Measurements from ENCODE around the gene ACSL6. TPM values are rescaled to one million over a fixed set of nuclear protein-coding genes. Genes with fewer than 3 reads are reported as not detected.

Gene ACSL6
- total RNA-seq, 1 donor from 2014 or later = 3.1 TPM

DNA sequence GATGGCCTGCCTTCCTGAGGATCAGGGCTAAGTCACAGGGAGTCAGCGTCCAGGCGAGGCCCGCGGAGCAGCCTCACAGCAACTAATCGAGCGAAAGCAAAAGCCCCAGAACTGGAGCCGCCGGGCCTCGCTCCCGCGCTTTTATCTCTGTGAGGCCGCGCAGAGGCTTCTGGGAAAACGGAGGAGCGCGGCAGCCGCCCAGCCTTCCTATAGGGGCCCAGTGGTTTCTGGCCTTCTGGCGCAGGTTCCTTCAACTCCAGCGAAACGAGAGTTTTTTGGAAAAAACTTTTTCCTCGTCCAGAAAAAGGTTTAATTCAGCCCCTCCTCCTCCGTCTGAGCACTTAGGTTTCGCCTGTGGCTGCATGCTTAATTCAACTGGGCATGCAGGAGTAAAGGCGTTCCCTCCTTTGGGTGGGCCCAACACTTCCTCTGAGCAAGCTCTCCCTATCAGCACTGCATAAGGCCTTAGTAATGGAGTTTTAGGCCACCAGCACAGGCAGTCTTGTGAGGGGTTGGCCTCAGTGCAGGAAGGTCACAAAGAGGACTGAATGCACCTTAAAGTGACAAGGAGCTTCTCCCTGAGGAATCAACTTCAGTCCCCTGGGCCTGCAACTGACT is 65.8 kb downstream of the ACSL6 start, which contains the start of gene MEIKIN:
Gene MEIKIN, minus strand, starts transcription at position 113 of the 618 bp plus-strand sequence. CDS start 158 bp downstream, outside the sequence.
- no peaks in the 10 kb centered on the region for H3K27me3 ChIP-seq (ENCODE audit: control insufficient read depth in 3 of 3, insufficient read depth in 3 of 3, low read length in 3 of 3)
- no peak within 1 kb of the TSS for H3K4me3 ChIP-seq (ENCODE audit: low read length in 3 of 3)
- no peaks in the 10 kb centered on the region for H3K36me3 ChIP-seq (ENCODE audit: control insufficient read depth in 3 of 3, insufficient read depth in 3 of 3, low read length in 3 of 3)
- no peak within 1 kb of the TSS for H3K27ac ChIP-seq (ENCODE audit: low read depth, low read length)
- H3K4me1 ChIP-seq (ENCODE audit: control insufficient read depth in 3 of 3, insufficient read depth in 3 of 3, low read length in 3 of 3) = no peaks in the 10 kb centered on the region
- H3K9me3 ChIP-seq (ENCODE audit: control insufficient read depth in 3 of 3, low read length in 3 of 3) = no peaks in the 10 kb centered on the region
- H3K9ac ChIP-seq (ENCODE audit: low read depth in 1 of 3, low read length in 3 of 3) = no peak within 1 kb of the TSS

- H3K36me3 ChIP-seq (ENCODE audit: control insufficient read depth in 3 of 3, insufficient read depth in 3 of 3, low read length in 3 of 3) = no peaks in the 10 kb centered on the region
- H3K4me1 ChIP-seq (ENCODE audit: control insufficient read depth in 3 of 3, insufficient read depth in 3 of 3, low read length in 3 of 3) = no peaks in the 10 kb centered on the region
- H3K9ac ChIP-seq (ENCODE audit: low read depth in 1 of 3, low read length in 3 of 3) = no peak overlapping the region
- no peak overlapping the region for H3K27ac ChIP-seq (ENCODE audit: low read depth, low read length)
- H3K4me3 ChIP-seq (ENCODE audit: low read length in 3 of 3) = no peak overlapping the region
- H3K9me3 ChIP-seq (ENCODE audit: control insufficient read depth in 3 of 3, low read length in 3 of 3) = no peaks in the 10 kb centered on the region
- no peaks in the 10 kb centered on the region for H3K27me3 ChIP-seq (ENCODE audit: control insufficient read depth in 3 of 3, insufficient read depth in 3 of 3, low read length in 3 of 3)
Observed at GRCh38 chr5:131944702-131945550, 66.5 kb downstream of the ACSL6 start.

DNA sequence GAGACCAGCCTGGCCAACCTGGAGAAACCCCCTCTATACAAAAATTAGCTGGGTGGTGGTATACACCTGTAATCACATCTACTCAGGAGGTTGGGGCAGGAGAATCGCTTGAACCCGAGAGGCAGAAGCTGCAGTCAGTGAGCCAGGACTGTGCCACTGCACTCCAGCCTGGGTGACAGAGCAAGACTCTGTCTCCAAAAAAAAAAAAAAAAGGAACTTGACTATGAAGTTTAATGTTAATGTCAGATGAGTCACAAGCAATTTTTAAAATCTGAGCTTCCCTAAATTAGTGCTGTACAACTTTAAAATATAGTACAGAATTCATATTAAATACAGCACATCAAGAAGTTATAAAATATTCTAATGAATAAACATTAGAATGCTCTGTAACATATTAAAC is 67.5 kb downstream of the ACSL6 start:
- Histone ChIP-seq H3K9me3 (ENCODE audit: control insufficient read depth in 3 of 3, low read length in 3 of 3) (no peaks in the 10 kb centered on the region), H3K27me3 (ENCODE audit: control insufficient read depth in 3 of 3, insufficient read depth in 3 of 3, low read length in 3 of 3) (no peaks in the 10 kb centered on the region), H3K36me3 (ENCODE audit: control insufficient read depth in 3 of 3, insufficient read depth in 3 of 3, low read length in 3 of 3) (no peaks in the 10 kb centered on the region), H3K9ac (ENCODE audit: low read depth in 1 of 3, low read length in 3 of 3) (no peak overlapping the region), H3K4me3 (ENCODE audit: low read length in 3 of 3) (no peak overlapping the region), H3K27ac (ENCODE audit: low read depth, low read length) (no peak overlapping the region), H3K4me1 (ENCODE audit: control insufficient read depth in 3 of 3, insufficient read depth in 3 of 3, low read length in 3 of 3) (no peaks in the 10 kb centered on the region)

- Histone ChIP-seq H3K27me3 (ENCODE audit: control insufficient read depth in 3 of 3, insufficient read depth in 3 of 3, low read length in 3 of 3) (no peaks in the 10 kb centered on the region), H3K4me3 (ENCODE audit: low read length in 3 of 3) (no peak overlapping the region), H3K27ac (ENCODE audit: low read depth, low read length) (no peak overlapping the region), H3K9me3 (ENCODE audit: control insufficient read depth in 3 of 3, low read length in 3 of 3) (no peaks in the 10 kb centered on the region), H3K9ac (ENCODE audit: low read depth in 1 of 3, low read length in 3 of 3) (no peak overlapping the region), H3K4me1 (ENCODE audit: control insufficient read depth in 3 of 3, insufficient read depth in 3 of 3, low read length in 3 of 3) (no peaks in the 10 kb centered on the region), H3K36me3 (ENCODE audit: control insufficient read depth in 3 of 3, insufficient read depth in 3 of 3, low read length in 3 of 3) (no peaks in the 10 kb centered on the region)
Observed at GRCh38 chr5:131942016-131942415, 69.4 kb downstream of the ACSL6 start.

- Histone ChIP-seq H3K36me3 (ENCODE audit: control insufficient read depth in 3 of 3, insufficient read depth in 3 of 3, low read length in 3 of 3) (no peaks in the 10 kb centered on the region), H3K27ac (ENCODE audit: low read depth, low read length) (no peak overlapping the region), H3K4me3 (ENCODE audit: low read length in 3 of 3) (no peak overlapping the region), H3K4me1 (ENCODE audit: control insufficient read depth in 3 of 3, insufficient read depth in 3 of 3, low read length in 3 of 3) (no peaks in the 10 kb centered on the region), H3K27me3 (ENCODE audit: control insufficient read depth in 3 of 3, insufficient read depth in 3 of 3, low read length in 3 of 3) (no peaks in the 10 kb centered on the region), H3K9ac (ENCODE audit: low read depth in 1 of 3, low read length in 3 of 3) (no peak overlapping the region), H3K9me3 (ENCODE audit: control insufficient read depth in 3 of 3, low read length in 3 of 3) (no peaks in the 10 kb centered on the region)
Observed at GRCh38 chr5:131939690-131940345, 71.6 kb downstream of the ACSL6 start.

DNA sequence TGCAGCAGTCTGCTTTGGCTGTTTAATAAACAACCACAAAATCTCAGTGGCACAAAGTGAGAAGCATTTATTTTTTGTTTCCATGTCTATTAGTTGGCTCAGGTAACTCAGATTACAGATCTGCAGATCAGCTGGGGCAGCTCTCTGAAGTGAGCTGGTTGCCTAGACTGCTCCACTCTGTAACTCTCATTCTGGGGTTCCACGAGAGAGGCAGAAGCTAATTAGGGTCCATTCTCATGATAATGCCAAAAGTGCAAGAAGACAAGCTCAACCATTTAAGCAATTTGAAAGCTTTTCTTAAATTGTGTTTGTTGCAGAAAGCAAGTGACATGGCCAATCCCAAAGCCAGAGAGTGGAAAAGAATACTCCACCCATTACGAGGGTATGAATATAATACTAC is 79.2 kb downstream of the ACSL6 start:
- H3K36me3 ChIP-seq (ENCODE audit: control insufficient read depth in 3 of 3, insufficient read depth in 3 of 3, low read length in 3 of 3) = no peaks in the 10 kb centered on the region
- H3K4me1 ChIP-seq (ENCODE audit: control insufficient read depth in 3 of 3, insufficient read depth in 3 of 3, low read length in 3 of 3) = no peaks in the 10 kb centered on the region
- H3K27ac ChIP-seq (ENCODE audit: low read depth, low read length) = no peak overlapping the region
- peaks cover 0 to 10% (median 0%) of the 10 kb centered on the region in 3 donors for H3K9me3 ChIP-seq (ENCODE audit: control insufficient read depth in 3 of 3, low read length in 3 of 3)
- no peaks in the 10 kb centered on the region for H3K27me3 ChIP-seq (ENCODE audit: control insufficient read depth in 3 of 3, insufficient read depth in 3 of 3, low read length in 3 of 3)
- H3K4me3 ChIP-seq (ENCODE audit: low read length in 3 of 3) = no peak overlapping the region
- H3K9ac ChIP-seq (ENCODE audit: low read depth in 1 of 3, low read length in 3 of 3) = no peak overlapping the region

- Histone ChIP-seq H3K27me3 (ENCODE audit: control insufficient read depth in 3 of 3, insufficient read depth in 3 of 3, low read length in 3 of 3) (no peaks in the 10 kb centered on the region), H3K27ac (ENCODE audit: low read depth, low read length) (no peak overlapping the region), H3K36me3 (ENCODE audit: control insufficient read depth in 3 of 3, insufficient read depth in 3 of 3, low read length in 3 of 3) (no peaks in the 10 kb centered on the region), H3K4me3 (ENCODE audit: low read length in 3 of 3) (no peak overlapping the region), H3K4me1 (ENCODE audit: control insufficient read depth in 3 of 3, insufficient read depth in 3 of 3, low read length in 3 of 3) (no peaks in the 10 kb centered on the region), H3K9me3 (ENCODE audit: control insufficient read depth in 3 of 3, low read length in 3 of 3) (peaks cover 0 to 12% (median 0%) of the 10 kb centered on the region in 3 donors), H3K9ac (ENCODE audit: low read depth in 1 of 3, low read length in 3 of 3) (no peak overlapping the region)
Observed at GRCh38 chr5:131928957-131929356, 82.5 kb downstream of the ACSL6 start.

DNA sequence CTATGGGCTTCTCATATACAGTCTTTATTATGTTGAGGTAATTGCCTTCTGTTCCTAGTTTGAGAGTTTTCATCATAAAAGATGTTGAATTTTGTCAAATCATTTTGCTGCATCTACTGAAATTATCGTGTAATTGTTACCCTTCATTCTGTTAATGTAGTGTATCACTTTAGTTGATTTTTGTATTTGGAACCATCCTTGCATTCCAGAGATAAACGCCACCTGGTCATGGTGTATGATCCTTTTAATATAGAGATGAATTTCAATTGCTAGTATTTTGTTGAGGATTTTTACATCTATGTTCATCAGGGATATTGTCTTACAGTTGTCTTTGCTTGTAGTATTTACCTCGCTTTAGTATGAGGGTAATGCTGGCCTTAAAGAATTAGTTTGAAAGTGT is 85.3 kb downstream of the ACSL6 start:
- no peak overlapping the region for H3K27ac ChIP-seq (ENCODE audit: low read depth, low read length)
- peaks cover 0 to 10% (median 0%) of the 10 kb centered on the region in 3 donors for H3K9me3 ChIP-seq (ENCODE audit: control insufficient read depth in 3 of 3, low read length in 3 of 3)
- H3K4me3 ChIP-seq (ENCODE audit: low read length in 3 of 3) = no peak overlapping the region
- H3K36me3 ChIP-seq (ENCODE audit: control insufficient read depth in 3 of 3, insufficient read depth in 3 of 3, low read length in 3 of 3) = no peaks in the 10 kb centered on the region
- H3K4me1 ChIP-seq (ENCODE audit: control insufficient read depth in 3 of 3, insufficient read depth in 3 of 3, low read length in 3 of 3) = no peaks in the 10 kb centered on the region
- H3K9ac ChIP-seq (ENCODE audit: low read depth in 1 of 3, low read length in 3 of 3) = no peak overlapping the region
- no peaks in the 10 kb centered on the region for H3K27me3 ChIP-seq (ENCODE audit: control insufficient read depth in 3 of 3, insufficient read depth in 3 of 3, low read length in 3 of 3)

DNA sequence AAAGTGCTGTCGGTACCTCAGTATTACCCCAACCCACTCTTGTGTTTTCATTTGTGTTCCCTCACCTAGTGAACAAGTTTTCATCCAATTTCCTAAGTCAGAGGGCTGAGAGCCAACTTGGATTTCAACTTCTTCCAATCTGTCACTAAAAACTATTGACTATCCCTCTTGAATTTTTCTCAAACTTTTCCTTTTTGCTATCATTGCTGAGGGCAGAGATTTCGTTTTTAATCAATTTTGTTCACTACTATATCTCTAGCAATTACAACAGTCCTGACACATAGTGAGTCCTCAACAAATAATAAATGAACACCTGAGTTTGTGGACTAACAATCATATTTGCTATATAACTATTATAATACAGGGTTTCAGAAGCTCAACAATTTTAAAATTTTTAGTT is 95.0 kb downstream of the ACSL6 start:
- Histone ChIP-seq H3K27me3 (ENCODE audit: control insufficient read depth in 3 of 3, insufficient read depth in 3 of 3, low read length in 3 of 3) (no peaks in the 10 kb centered on the region), H3K36me3 (ENCODE audit: control insufficient read depth in 3 of 3, insufficient read depth in 3 of 3, low read length in 3 of 3) (no peaks in the 10 kb centered on the region), H3K9ac (ENCODE audit: low read depth in 1 of 3, low read length in 3 of 3) (no peak overlapping the region), H3K4me1 (ENCODE audit: control insufficient read depth in 3 of 3, insufficient read depth in 3 of 3, low read length in 3 of 3) (no peaks in the 10 kb centered on the region), H3K27ac (ENCODE audit: low read depth, low read length) (no peak overlapping the region), H3K4me3 (ENCODE audit: low read length in 3 of 3) (no peak overlapping the region), H3K9me3 (ENCODE audit: control insufficient read depth in 3 of 3, low read length in 3 of 3) (no peaks in the 10 kb centered on the region)

DNA sequence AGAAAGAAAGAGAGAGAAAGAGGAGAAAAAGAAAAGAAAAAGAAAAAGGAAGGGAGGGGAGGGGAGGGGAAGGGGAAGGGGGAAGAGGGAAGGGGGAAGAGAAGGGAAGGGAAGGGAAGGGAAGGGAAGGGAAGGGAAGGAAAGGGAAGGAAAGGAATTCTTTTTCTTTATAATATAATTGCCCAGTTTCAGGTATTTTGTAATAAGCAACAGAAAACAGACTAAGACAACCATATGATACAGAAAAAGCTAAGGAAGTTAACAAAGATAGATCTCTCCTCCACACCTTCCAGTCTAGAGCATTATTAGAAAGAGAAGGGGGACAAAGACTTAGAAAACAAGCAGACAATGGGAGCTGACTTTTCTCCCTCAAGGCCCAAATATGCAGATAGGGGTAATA is 97.0 kb downstream of the ACSL6 start:
- peaks cover 0 to under 1% (median 0%) of the 10 kb centered on the region in 3 donors for H3K9me3 ChIP-seq (ENCODE audit: control insufficient read depth in 3 of 3, low read length in 3 of 3)
- no peaks in the 10 kb centered on the region for H3K36me3 ChIP-seq (ENCODE audit: control insufficient read depth in 3 of 3, insufficient read depth in 3 of 3, low read length in 3 of 3)
- no peak overlapping the region for H3K4me3 ChIP-seq (ENCODE audit: low read length in 3 of 3)
- no peaks in the 10 kb centered on the region for H3K4me1 ChIP-seq (ENCODE audit: control insufficient read depth in 3 of 3, insufficient read depth in 3 of 3, low read length in 3 of 3)
- no peaks in the 10 kb centered on the region for H3K27me3 ChIP-seq (ENCODE audit: control insufficient read depth in 3 of 3, insufficient read depth in 3 of 3, low read length in 3 of 3)
- H3K9ac ChIP-seq (ENCODE audit: low read depth in 1 of 3, low read length in 3 of 3) = no peak overlapping the region
- H3K27ac ChIP-seq (ENCODE audit: low read depth, low read length) = no peak overlapping the region

Measured in skeletal muscle tissue (tissue), 4 donors.